OCI-LY3 (cell line): ENCODE data around the gene SULF2.
"Not testable (repeated sequence)": the region's sequence is repeated elsewhere in the genome, so short reads cannot be mapped to it uniquely, and the experiment has no call there.

ENCODE experiments used
- CTCF ChIP-seq: fragments of 200-600, 300-600 bp; sonication (generic); IDR thresholded peaks from 2 replicates; pipeline ENCODE4 v1.5.1; 2014; ENCODE audit warnings: antibody characterized with exemption, low read length, low read depth
- EZH2phosphoT487 ChIP-seq: fragments of 200-600 bp; shearing (Covaris generic); IDR thresholded peaks from 2 replicates; pipeline ENCODE4 v1.6.1; 2018; ENCODE audit warnings: antibody characterized with exemption, mixed run types, low read depth

- not testable (repeated sequence) for TF ChIP-seq EZH2phosphoT487, CTCF
These were observed 41.4 kb upstream of the SULF2 start for GRCh38 chr20:47826716-47827115.
